AG04449 (cell line): ENCODE results near the gene ERBIN.
"Not testable (repeated sequence)": the region's sequence is repeated elsewhere in the genome, so short reads cannot be mapped to it uniquely, and the experiment has no call there.

ENCODE experiments used
- CTCF ChIA-PET: fragments of 350-600 bp; formaldehyde crosslinking; extraction: SDS; loops from one replicate; lab custom pipeline; 2021; ENCODE audit warnings: antibody characterized with exemption; lab: Yijun Ruan, JAX
- POLR2A ChIA-PET: fragments of 400-600, 350-600 bp; formaldehyde crosslinking; extraction: SDS; loops from one replicate; lab custom pipeline; 2020; ENCODE audit warnings: antibody characterized with exemption, inconsistent platforms; lab: Yijun Ruan, JAX
- DNase-seq: peaks from one replicate; pipeline ENCODE4 v3.0.0-alpha.2; 2010; ENCODE audit warnings: low read depth, low spot score
- H3K4me3 ChIP-seq: 2 replicates; pipeline ENCODE4 v1.5.1; 2011; ENCODE audit warnings: low read depth, mild to moderate bottlenecking, control low read depth, low read length
- TF ChIP-seq, protein P1 (sequence below): IDR thresholded peaks from one replicate; pipeline ENCODE4 v1.5.1; 2011; ENCODE audit warnings: mild to moderate bottlenecking, moderate library complexity, low read length, control low read depth, inconsistent platforms; ENCODE audit not compliant: insufficient read depth; ENCODE audit errors: missing control alignments

ERBIN gene

DNA sequence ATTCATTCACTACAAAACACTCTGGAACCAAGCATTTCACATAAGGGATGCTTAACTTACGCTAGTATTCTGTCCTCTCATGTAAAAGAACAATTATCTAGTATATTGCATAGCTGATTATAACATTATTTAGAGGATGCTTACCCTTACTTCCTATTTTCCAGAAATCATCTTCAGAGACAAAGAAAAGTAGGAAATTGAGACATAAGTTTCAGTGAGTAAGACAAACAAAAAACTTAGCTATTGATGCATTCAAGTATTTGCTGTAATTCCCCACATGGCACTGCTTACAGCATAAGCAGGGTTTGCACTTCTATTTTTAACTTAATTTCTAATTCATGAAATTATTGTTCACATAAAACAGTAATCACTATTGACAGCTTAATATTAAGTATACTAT is 112.9 kb downstream of the ERBIN start:
- ChIA-PET POLR2A (no interaction called here), CTCF (interaction anchor here (1.4 kb wide), 1 partner anchor 297 kb away, joined by 4 read pairs; no protein-coding TSS in a partner anchor)
- DNase-seq = no peak
- H3K4me3 ChIP-seq = no peak overlapping the region
- TF ChIP-seq, protein P1, sequence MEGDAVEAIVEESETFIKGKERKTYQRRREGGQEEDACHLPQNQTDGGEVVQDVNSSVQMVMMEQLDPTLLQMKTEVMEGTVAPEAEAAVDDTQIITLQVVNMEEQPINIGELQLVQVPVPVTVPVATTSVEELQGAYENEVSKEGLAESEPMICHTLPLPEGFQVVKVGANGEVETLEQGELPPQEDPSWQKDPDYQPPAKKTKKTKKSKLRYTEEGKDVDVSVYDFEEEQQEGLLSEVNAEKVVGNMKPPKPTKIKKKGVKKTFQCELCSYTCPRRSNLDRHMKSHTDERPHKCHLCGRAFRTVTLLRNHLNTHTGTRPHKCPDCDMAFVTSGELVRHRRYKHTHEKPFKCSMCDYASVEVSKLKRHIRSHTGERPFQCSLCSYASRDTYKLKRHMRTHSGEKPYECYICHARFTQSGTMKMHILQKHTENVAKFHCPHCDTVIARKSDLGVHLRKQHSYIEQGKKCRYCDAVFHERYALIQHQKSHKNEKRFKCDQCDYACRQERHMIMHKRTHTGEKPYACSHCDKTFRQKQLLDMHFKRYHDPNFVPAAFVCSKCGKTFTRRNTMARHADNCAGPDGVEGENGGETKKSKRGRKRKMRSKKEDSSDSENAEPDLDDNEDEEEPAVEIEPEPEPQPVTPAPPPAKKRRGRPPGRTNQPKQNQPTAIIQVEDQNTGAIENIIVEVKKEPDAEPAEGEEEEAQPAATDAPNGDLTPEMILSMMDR = no peak

DNA sequence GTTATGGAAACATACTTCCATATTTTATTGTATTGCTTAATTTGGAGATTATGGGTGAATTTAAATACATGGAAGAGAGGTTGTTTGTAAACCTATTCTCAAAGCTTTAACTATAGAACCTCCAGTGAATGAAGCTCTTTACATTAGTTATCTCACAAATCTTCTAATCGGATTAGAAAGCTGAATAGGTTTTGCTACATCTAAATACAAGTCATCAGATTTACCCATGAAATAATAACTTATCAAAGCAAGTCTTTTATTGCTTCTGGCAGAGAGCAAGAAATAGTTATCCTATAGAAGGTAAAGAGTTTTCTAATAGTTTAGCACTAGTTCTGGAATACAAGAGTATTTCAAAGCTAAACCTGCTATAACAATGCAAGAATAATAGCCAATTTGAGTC is 113.3 kb downstream of the ERBIN start:
- POLR2A ChIA-PET = no interaction called here
- DNase-seq = no peak
- CTCF ChIA-PET = interaction anchor here (1.4 kb wide), 1 partner anchor 297 kb away, joined by 4 read pairs; no protein-coding TSS in a partner anchor
- TF ChIP-seq, protein P1 = no peak
- H3K4me3 ChIP-seq = no peak overlapping the region

DNA sequence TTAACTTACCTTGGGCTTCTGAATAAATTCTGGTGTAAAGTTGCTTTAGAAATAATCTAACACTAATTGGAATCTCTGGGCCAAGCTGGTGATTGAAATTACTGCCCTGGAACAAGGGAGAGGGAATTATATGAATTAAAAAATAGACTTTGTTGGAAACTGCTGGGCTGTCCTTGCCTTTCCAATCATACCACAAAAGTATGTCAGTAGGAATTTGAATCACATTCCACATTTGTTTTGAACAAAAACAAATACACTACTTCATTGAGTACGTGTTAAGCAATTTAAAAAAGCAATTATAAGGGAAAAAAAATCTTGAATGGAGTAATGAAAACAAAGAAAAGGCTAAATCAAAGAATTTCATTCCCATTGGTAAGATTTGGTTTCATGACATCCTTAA is 115.3 kb downstream of the ERBIN start:
- ChIA-PET POLR2A (no interaction called here), CTCF (no interaction called here)
- DNase-seq = no peak
- TF ChIP-seq, protein P1 = no peak
- H3K4me3 ChIP-seq = no peak overlapping the region

DNA sequence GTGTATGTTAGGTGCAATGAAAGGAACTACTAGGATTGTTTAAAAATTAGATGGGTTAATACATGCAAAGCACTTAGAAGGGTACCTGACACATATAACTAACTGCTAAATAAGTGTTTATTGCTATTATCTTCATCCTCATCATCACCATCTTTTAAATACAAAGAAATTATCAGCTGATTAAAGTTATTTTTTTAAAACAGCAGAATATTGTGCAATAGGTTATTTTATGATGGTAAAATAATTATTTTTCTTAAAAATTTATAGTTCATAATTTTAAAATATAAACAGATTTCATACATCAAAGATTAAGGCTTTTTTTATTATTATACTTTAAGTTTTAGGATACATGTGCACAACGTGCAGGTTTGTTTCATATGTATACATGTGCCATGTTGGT is 130.9 kb downstream of the ERBIN start:
- POLR2A ChIA-PET = no interaction called here
- CTCF ChIA-PET = interaction anchor here (0.9 kb wide), 1 partner anchor 10 kb away, joined by 5 read pairs; no protein-coding TSS in a partner anchor
- TF ChIP-seq, protein P1 = no peak
- H3K4me3 ChIP-seq = no peak overlapping the region
- DNase-seq = no peak

DNA sequence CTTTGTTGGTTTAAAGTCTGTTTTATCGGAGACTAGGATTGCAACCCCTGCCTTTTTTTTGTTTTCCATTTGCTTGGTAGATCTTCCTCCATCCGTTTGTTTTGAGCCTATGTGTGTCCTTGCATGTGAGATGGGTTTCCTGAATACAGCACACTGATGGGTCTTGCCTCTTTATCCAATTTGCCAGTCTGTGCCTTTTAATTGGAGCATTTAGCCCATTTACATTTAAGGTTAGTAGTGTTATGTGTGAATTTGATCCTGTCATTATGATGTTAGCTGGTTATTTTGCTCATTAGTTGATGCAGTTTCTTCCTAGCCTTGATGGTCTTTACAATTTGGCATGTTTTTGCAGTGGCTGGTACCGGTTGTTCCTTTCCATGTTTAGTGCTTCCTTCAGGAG is 134.9 kb downstream of the ERBIN start:
- DNase-seq, POLR2A ChIA-PET, CTCF ChIA-PET, H3K4me3 ChIP-seq: not testable (repeated sequence)

DNA sequence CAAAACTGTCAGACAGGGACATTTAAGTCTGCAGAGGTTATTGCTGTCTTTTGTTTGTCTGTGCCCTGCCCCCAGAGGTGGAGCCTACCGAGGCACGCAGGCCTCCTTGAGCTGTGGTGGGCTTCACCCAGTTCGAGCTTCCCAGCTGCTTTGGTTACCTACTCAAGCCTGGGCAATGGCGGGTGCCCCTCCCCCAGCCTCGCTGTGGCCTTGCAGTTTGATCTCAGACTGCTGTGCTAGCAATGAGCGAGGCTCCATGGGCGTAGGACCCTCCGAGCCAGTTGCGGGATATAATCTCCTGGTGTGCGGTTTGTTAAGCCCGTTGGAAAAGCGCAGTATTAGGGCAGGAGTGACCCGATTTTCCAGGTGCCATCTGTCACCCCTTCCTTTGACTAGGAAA is 136.7 kb downstream of the ERBIN start:
- POLR2A ChIA-PET, H3K4me3 ChIP-seq, DNase-seq, CTCF ChIA-PET: not testable (repeated sequence)

DNA sequence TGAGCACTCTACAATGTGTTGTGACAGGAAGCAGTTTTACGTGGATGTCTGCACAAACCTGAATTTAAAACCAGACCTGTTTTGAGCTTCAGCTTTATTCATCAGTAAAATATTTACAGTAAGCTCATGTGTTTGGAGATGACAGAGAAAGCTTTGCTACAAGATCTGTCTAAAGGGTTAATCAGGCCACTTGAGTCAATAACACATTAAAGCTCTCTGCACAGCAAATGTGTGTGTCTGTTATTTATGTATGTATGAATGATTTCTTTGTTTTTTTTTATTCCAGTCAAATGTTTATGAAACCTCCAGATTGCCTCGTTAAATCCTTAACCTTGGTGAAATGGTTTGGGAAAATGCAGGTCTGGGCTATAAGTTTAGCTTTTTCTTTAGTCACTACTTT is 140.5 kb downstream of the ERBIN start:
- no peak overlapping the region for H3K4me3 ChIP-seq
- POLR2A ChIA-PET = no interaction called here
- no peak for DNase-seq
- TF ChIP-seq, protein P1 = no peak
- CTCF ChIA-PET = interaction anchor here (1.0 kb wide), 1 partner anchor 10 kb away, joined by 5 read pairs; no protein-coding TSS in a partner anchor
